Lower leg skin (tissue), 3 donors: ENCODE measurements around the gene DOCK3.

Experiments used
- CTCF ChIP-seq, 3 donors: fragments of 450-650 bp; IDR thresholded peaks; one replicate each; pipeline ENCODE4 v1.5.1; 2016; ENCODE audit warnings: antibody characterized with exemption in 3 of 3, mild to moderate bottlenecking in 3 of 3, moderate library complexity in 2 of 3
- POLR2A ChIP-seq, 2 donors: fragments of 450-650 bp; IDR thresholded peaks; one replicate each; pipeline ENCODE4 v1.6.1; 2016 to 2017; ENCODE audit warnings: antibody characterized with exemption in 2 of 2, mild to moderate bottlenecking in 1 of 2, moderate library complexity in 1 of 2

- TF ChIP-seq CTCF (IDR thresholded peaks at IDR 0.05) (no peak), POLR2A (IDR thresholded peaks at IDR 0.05) (no peak)
These were observed 41.4 kb upstream of the DOCK3 start for GRCh38 chr3:50633230-50633790.
